Erythroblast (primary cell): ENCODE measurements around the gene PADI4.

Experiments
- GATA1 ChIP-seq: IDR thresholded peaks from 2 replicates; pipeline ENCODE4 v1.6.1; 2011; ENCODE audit warnings: low read depth, mild to moderate bottlenecking, control low read depth, low read length, moderate library complexity
- POLR2A ChIP-seq: IDR thresholded peaks from 2 replicates; pipeline ENCODE4 v1.6.1; 2011; ENCODE audit warnings: mild to moderate bottlenecking, low read length

- no peak for TF ChIP-seq POLR2A
- TF ChIP-seq GATA1: no peak
Measured at GRCh38 chr1:17347769-17348592, 40.0 kb downstream of the PADI4 start.
